Measurements from ENCODE around the gene CLC.
"Not testable (repeated sequence)": the region's sequence is repeated elsewhere in the genome, so short reads cannot be mapped to it uniquely, and the experiment has no call there.

The CLC gene

GRCh38 chr19:39737891-39738290 is at the start of gene CLC:
CLC (minus strand) TSS chr19:39738029; CDS start chr19:39737952, 77 bp downstream.
- no peak for DNase-seq

GRCh38 chr19:39780894-39781293 is 43.1 kb upstream of the CLC start:
- DNase-seq: no peak

- no peak for DNase-seq
Observed at GRCh38 chr19:39778763-39779162, 40.9 kb upstream of the CLC start, which contains the start of gene LEUTX. LEUTX (plus strand) TSS chr19:39778854; CDS start chr19:39778921, 67 bp downstream.

GRCh38 chr19:39768786-39769185 is 31.0 kb upstream of the CLC start:
- DNase-seq: no peak

- DNase-seq: no peak
Observed at GRCh38 chr19:39768334-39768733, 30.5 kb upstream of the CLC start.

GRCh38 chr19:39765091-39766076 is 27.6 kb upstream of the CLC start:
- DNase-seq: peak; percentile 61 to 64

GRCh38 chr19:39761851-39762250 is 24.0 kb upstream of the CLC start:
- DNase-seq: not testable (repeated sequence)

- no peak for DNase-seq
Observed at GRCh38 chr19:39759457-39760184, 21.8 kb upstream of the CLC start.

GRCh38 chr19:39754971-39755370 is 17.1 kb upstream of the CLC start:
- no peak for DNase-seq

GRCh38 chr19:39754544-39754943 is 16.7 kb upstream of the CLC start:
- DNase-seq: no peak

- no peak for DNase-seq
Observed at GRCh38 chr19:39752795-39753194, 15.0 kb upstream of the CLC start.

GRCh38 chr19:39752390-39752789 is 14.6 kb upstream of the CLC start:
- DNase-seq: no peak

- DNase-seq: no peak
Observed at GRCh38 chr19:39749981-39750380, 12.2 kb upstream of the CLC start.

- DNase-seq: no peak
Observed at GRCh38 chr19:39746836-39747529, 9.2 kb upstream of the CLC start.

GRCh38 chr19:39745643-39746042 is 7.8 kb upstream of the CLC start:
- DNase-seq: no peak

GRCh38 chr19:39740395-39740794 is 2.6 kb upstream of the CLC start:
- no peak for DNase-seq

GRCh38 chr19:39738814-39739213 is 985 bp upstream of the CLC start:
- DNase-seq: no peak

- no peak for DNase-seq
Observed at GRCh38 chr19:39737351-39737750, 478 bp downstream of the CLC start.

- DNase-seq: no peak
Observed at GRCh38 chr19:39736088-39736487, 1.7 kb downstream of the CLC start.

GRCh38 chr19:39735688-39736087 is 2.1 kb downstream of the CLC start:
- DNase-seq: no peak

- no peak for DNase-seq
Observed at GRCh38 chr19:39733841-39734240, 4.0 kb downstream of the CLC start.

GRCh38 chr19:39731685-39732084 is 6.1 kb downstream of the CLC start:
- DNase-seq: no peak

GRCh38 chr19:39729594-39729993 is 8.2 kb downstream of the CLC start:
- no peak for DNase-seq
